ENCODE measurements around the gene IL7R. TPM values are rescaled to one million over a fixed set of nuclear protein-coding genes. Genes with fewer than 3 reads are reported as not detected.

The IL7R gene
- total RNA-seq, 1 experiment from 2014 or later = not detected

DNA sequence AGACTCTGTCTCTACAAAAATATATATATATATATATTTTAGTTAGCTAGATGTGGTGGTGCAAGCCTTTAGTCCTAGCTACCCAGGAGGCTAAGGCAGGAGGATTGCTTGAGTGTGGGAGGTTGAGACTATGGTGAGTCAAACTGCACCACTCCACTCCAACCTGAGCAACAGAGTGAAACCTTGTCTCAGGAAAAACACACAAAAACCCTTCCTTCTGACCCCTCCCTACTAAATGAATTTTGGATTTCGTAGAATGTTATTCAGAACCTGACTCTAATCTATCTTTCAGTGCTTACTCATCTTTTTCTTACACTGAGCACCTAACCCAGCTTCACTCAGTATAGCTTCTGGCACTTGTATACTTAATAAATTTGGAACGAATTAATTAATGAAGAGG lies 35.2 kb upstream of the IL7R start:
- ChIA-PET CTCF (no interaction called here), POLR2A (no interaction called here)
- peaks cover 9% of the 10 kb centered on the region for H3K9me3 Mint-ChIP-seq (ENCODE audit: unreplicated experiment)
- no peak overlapping the region for H3K4me3 Mint-ChIP-seq (ENCODE audit: unreplicated experiment)
- DNase-seq = no peak
- no peaks in the 10 kb centered on the region for H3K36me3 ChIP-seq (ENCODE audit: control insufficient read depth, insufficient read depth, low read length)
- H3K27me3 Mint-ChIP-seq (ENCODE audit: insufficient read depth, unreplicated experiment) = peaks cover 4% of the 10 kb centered on the region
- H3K27ac Mint-ChIP-seq (ENCODE audit: unreplicated experiment) = no peak overlapping the region
- TF ChIP-seq, protein P1, sequence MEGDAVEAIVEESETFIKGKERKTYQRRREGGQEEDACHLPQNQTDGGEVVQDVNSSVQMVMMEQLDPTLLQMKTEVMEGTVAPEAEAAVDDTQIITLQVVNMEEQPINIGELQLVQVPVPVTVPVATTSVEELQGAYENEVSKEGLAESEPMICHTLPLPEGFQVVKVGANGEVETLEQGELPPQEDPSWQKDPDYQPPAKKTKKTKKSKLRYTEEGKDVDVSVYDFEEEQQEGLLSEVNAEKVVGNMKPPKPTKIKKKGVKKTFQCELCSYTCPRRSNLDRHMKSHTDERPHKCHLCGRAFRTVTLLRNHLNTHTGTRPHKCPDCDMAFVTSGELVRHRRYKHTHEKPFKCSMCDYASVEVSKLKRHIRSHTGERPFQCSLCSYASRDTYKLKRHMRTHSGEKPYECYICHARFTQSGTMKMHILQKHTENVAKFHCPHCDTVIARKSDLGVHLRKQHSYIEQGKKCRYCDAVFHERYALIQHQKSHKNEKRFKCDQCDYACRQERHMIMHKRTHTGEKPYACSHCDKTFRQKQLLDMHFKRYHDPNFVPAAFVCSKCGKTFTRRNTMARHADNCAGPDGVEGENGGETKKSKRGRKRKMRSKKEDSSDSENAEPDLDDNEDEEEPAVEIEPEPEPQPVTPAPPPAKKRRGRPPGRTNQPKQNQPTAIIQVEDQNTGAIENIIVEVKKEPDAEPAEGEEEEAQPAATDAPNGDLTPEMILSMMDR (IDR thresholded peaks at IDR 0.05; ENCODE audit: insufficient read depth in 1 of 2, low read depth in 1 of 2, low read length in 1 of 2, severe bottlenecking in 1 of 2, unreplicated experiment in 1 of 2) = no peak
- peaks cover 7% of the 10 kb centered on the region for H3K4me1 Mint-ChIP-seq (ENCODE audit: low read depth, unreplicated experiment)
- H3K4me3 ChIP-seq (ENCODE audit: low read depth, low read length) = no peak overlapping the region
- no peaks in the 10 kb centered on the region; the same call in 1 of the 2 replicates for H3K27me3 ChIP-seq (replicated peaks; ENCODE audit: control insufficient read depth, insufficient read depth, low read length)
- H3K36me3 Mint-ChIP-seq (ENCODE audit: insufficient read depth, unreplicated experiment) = no peaks in the 10 kb centered on the region
- intact Hi-C loops (cut with micrococcal nuclease; ENCODE audit: unreplicated experiment) = no loop called here
- 0 out of 2 replicates have a peak, but pooled peaks cover 11% of the 10 kb centered on the region for H3K4me1 ChIP-seq
- BruUV-seq (replicated peaks) = no TSS peak
- no peaks in the 10 kb centered on the region for H3K9me3 ChIP-seq

DNA sequence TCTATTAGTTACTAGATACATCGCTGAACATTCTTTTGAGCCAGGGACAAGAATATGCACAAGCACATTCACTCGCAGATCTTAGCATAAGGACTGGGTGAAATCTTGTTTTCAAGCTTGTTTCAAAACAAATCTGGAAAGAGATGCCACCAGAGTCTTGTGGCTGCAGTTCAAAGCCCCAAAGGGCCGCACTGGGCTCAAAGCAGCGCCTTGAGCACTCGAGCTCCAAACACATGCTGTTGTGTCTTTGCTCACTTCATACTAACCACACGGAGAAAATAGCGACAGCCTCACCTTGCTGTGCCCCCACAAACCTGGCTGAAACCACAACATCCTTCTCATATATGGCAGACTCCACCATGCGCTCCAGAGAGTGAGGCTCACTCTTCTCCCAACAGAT lies 34.2 kb upstream of the IL7R start:
- Histone ChIP-seq H3K4me3 (ENCODE audit: low read depth, low read length) (no peak overlapping the region), H3K4me1 (0 out of 2 replicates have a peak, but pooled peaks cover 9% of the 10 kb centered on the region), H3K9me3 (no peaks in the 10 kb centered on the region), H3K36me3 (ENCODE audit: control insufficient read depth, insufficient read depth, low read length) (no peaks in the 10 kb centered on the region), H3K27me3 (replicated peaks; ENCODE audit: control insufficient read depth, insufficient read depth, low read length) (no peaks in the 10 kb centered on the region; the same call in 1 of the 2 replicates)
- no peak for DNase-seq
- TF ChIP-seq, protein P1 (IDR thresholded peaks at IDR 0.05; ENCODE audit: insufficient read depth in 1 of 2, low read depth in 1 of 2, low read length in 1 of 2, severe bottlenecking in 1 of 2, unreplicated experiment in 1 of 2) = no peak
- no peak overlapping the region for H3K4me3 Mint-ChIP-seq (ENCODE audit: unreplicated experiment)
- intact Hi-C loops (cut with micrococcal nuclease; ENCODE audit: unreplicated experiment) = no loop called here
- H3K4me1 Mint-ChIP-seq (ENCODE audit: low read depth, unreplicated experiment) = peaks cover 7% of the 10 kb centered on the region
- no peaks in the 10 kb centered on the region for H3K36me3 Mint-ChIP-seq (ENCODE audit: insufficient read depth, unreplicated experiment)
- POLR2A ChIA-PET = no interaction called here
- no peak overlapping the region for H3K27ac Mint-ChIP-seq (ENCODE audit: unreplicated experiment)
- no TSS peak for BruUV-seq (replicated peaks)
- CTCF ChIA-PET = no interaction called here
- H3K9me3 Mint-ChIP-seq (ENCODE audit: unreplicated experiment) = peaks cover 9% of the 10 kb centered on the region
- peaks cover 7% of the 10 kb centered on the region for H3K27me3 Mint-ChIP-seq (ENCODE audit: insufficient read depth, unreplicated experiment)

DNA sequence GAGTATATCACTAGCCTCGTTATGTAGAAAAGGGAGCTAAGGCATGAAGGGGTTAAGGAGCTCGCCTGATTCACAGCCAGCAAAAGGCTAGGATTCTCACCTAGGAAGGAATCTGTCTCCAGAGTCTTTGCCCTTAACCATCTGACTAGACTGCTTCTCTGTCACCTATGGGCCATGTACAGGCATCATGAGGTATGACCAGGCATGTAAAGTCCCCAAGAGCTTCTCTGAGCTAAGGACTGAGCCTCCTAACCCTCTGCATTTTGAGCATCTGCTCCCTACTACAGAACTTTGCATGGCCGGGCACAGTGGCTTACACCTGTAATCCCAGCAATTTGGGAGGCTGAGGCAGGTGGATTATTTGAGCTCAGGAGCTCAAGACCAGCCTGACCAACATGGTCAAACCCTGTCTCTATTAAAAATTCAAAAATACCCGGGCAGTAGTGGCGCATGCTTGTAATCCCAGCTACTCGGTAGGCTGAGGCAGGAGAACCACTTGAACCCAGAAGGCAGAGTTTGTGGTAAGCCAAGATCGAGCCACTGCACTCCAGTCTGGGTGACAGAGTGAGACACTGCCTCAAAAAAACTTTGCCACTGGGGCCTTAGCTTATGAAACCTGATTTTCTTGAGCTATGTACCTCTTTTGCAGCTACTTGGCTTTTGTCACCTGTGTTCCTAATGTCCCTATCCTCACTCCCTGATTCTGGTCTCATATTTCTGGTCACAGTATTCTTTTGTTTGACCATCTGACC lies 33.2 kb upstream of the IL7R start:
- Histone ChIP-seq H3K4me1 (0 out of 2 replicates have a peak, but pooled peaks cover 9% of the 10 kb centered on the region), H3K4me3 (ENCODE audit: low read depth, low read length) (no peak overlapping the region), H3K9me3 (no peaks in the 10 kb centered on the region), H3K27me3 (replicated peaks; ENCODE audit: control insufficient read depth, insufficient read depth, low read length) (no peaks in the 10 kb centered on the region; the same call in 1 of the 2 replicates), H3K36me3 (ENCODE audit: control insufficient read depth, insufficient read depth, low read length) (no peaks in the 10 kb centered on the region)
- BruUV-seq (replicated peaks) = no TSS peak
- Mint-ChIP-seq H3K27me3 (ENCODE audit: insufficient read depth, unreplicated experiment) (peaks cover 7% of the 10 kb centered on the region), H3K4me3 (ENCODE audit: unreplicated experiment) (no peak overlapping the region), H3K27ac (ENCODE audit: unreplicated experiment) (no peak overlapping the region), H3K9me3 (ENCODE audit: unreplicated experiment) (peaks cover 9% of the 10 kb centered on the region), H3K36me3 (ENCODE audit: insufficient read depth, unreplicated experiment) (no peaks in the 10 kb centered on the region), H3K4me1 (ENCODE audit: low read depth, unreplicated experiment) (peaks cover 7% of the 10 kb centered on the region)
- TF ChIP-seq, protein P1 (IDR thresholded peaks at IDR 0.05; ENCODE audit: insufficient read depth in 1 of 2, low read depth in 1 of 2, low read length in 1 of 2, severe bottlenecking in 1 of 2, unreplicated experiment in 1 of 2) = no peak
- no peak for DNase-seq
- intact Hi-C loops (cut with micrococcal nuclease; ENCODE audit: unreplicated experiment) = no loop called here
- ChIA-PET CTCF (no interaction called here), POLR2A (no interaction called here)

Data from Caco-2 (cell line).